B cell (primary cell): Measurements from ENCODE around the gene CD34. TPM values are rescaled to one million over a fixed set of nuclear protein-coding genes. Genes with fewer than 3 reads are reported as not detected.

Source experiments
- ATAC-seq: fragments of 200-7000 bp; cut with Tn5 transposase; one replicate; pipeline ENCODE4 v1.10.0; 2021; ENCODE audit warnings: low read depth, mild to moderate bottlenecking, moderate number of reproducible peaks, moderate library complexity
- CTCF ChIA-PET: fragments of 350-600 bp; sonication (Branson Sonifier 250); formaldehyde crosslinking; loops from one replicate; lab custom pipeline; 2021; ENCODE audit warnings: antibody characterized with exemption, inconsistent platforms; lab: Charles Lee
- POLR2A ChIA-PET: fragments of 350-600 bp; sonication (Branson Sonifier 250); formaldehyde crosslinking; loops from one replicate; lab custom pipeline; 2021; ENCODE audit warnings: antibody characterized with exemption; lab: Charles Lee
- DNase-seq: peaks from one replicate; pipeline ENCODE4 v3.0.0; 2013
- H2AFZ ChIP-seq: 2 replicates; pipeline ENCODE4 v1.6.1; 2012; ENCODE audit warnings: mild to moderate bottlenecking, low read depth, low read length; ENCODE audit not compliant: insufficient read depth, poor library complexity, severe bottlenecking
- H3K27ac ChIP-seq, 2 donors: 1 replicate in 1 of 2; 2 replicates in 1 of 2; pipeline ENCODE4 v1.5.1; 2012 to 2013; ENCODE audit warnings: low read length in 2 of 2, mild to moderate bottlenecking in 2 of 2, moderate library complexity in 1 of 2
- H3K27me3 ChIP-seq, 4 experiments: fragments of 200-600 bp in 1 of 4; sonication (generic) in 1 of 4; replicated peaks in 1 of 4; 1 replicate in 2 of 4; 2 replicates in 2 of 4; pipeline versions ENCODE4 v1.6.1 to v1.7.0; 2013 to 2016; ENCODE audit warnings: low read length in 3 of 4, mild to moderate bottlenecking in 2 of 4, mixed read lengths in 1 of 4, moderate library complexity in 1 of 4; ENCODE audit not compliant: insufficient read depth in 4 of 4, control insufficient read depth in 3 of 4; ENCODE audit errors: control extremely low read depth in 1 of 4
- H3K36me3 ChIP-seq, 2 experiments: replicated peaks in 1 of 2; 1 replicate in 1 of 2; 2 replicates in 1 of 2; pipeline versions ENCODE4 v1.6.1 to v1.7.1; 2013; ENCODE audit warnings: low read length in 1 of 2; ENCODE audit not compliant: insufficient read depth in 2 of 2, control insufficient read depth in 1 of 2; ENCODE audit errors: control extremely low read depth in 1 of 2, extremely low read depth in 1 of 2
- H3K4me1 ChIP-seq, 2 donors: fragments of 200-600 bp in 1 of 2; sonication (generic) in 1 of 2; 1 replicate in 1 of 2; 2 replicates in 1 of 2; pipeline versions ENCODE4 v1.5.1 to v1.6.1; 2013 to 2017; ENCODE audit warnings: low read length in 2 of 2; ENCODE audit not compliant: control insufficient read depth in 2 of 2, insufficient read depth in 2 of 2
- H3K4me2 ChIP-seq: replicated peaks from 2 replicates; pipeline ENCODE3; 2012; ENCODE audit warnings: mild to moderate bottlenecking, low read depth, low read length; ENCODE audit not compliant: poor library complexity, severe bottlenecking
- H3K4me3 ChIP-seq, 5 experiments: fragments of 200-600 bp in 1 of 5; sonication (generic) in 1 of 5; 1 replicate in 3 of 5; 2 replicates in 2 of 5; pipeline versions ENCODE4 v1.5.1 to v1.7.0; 2011 to 2016; ENCODE audit warnings: low read length in 4 of 5, mild to moderate bottlenecking in 4 of 5, low read depth in 2 of 5, control low read depth in 1 of 5, moderate library complexity in 1 of 5; ENCODE audit not compliant: insufficient read depth in 1 of 5; ENCODE audit errors: control extremely low read depth in 1 of 5, extremely low read depth in 1 of 5
- H3K79me2 ChIP-seq: fragments of 200-600 bp; sonication (generic); one replicate; pipeline ENCODE4 v1.6.0; 2016; ENCODE audit warnings: low read length; ENCODE audit not compliant: control insufficient read depth, insufficient read depth
- H3K9ac ChIP-seq: fragments of 200-600 bp; sonication (generic); 2 replicates; pipeline ENCODE4 v1.6.1; 2017; ENCODE audit warnings: mild to moderate bottlenecking, low read length, moderate library complexity
- H3K9me3 ChIP-seq, 3 donors: one replicate each; pipeline versions ENCODE4 v1.6.1 to v1.7.1; 2013; ENCODE audit warnings: low read length in 2 of 3; ENCODE audit not compliant: control insufficient read depth in 2 of 3, insufficient read depth in 1 of 3; ENCODE audit errors: control extremely low read depth in 1 of 3
- H4K20me1 ChIP-seq: 2 replicates; pipeline ENCODE4 v1.6.0; 2012; ENCODE audit warnings: mild to moderate bottlenecking, low read length; ENCODE audit not compliant: insufficient read depth, control insufficient read depth, poor library complexity, severe bottlenecking
- H3K27ac Mint-ChIP-seq: one replicate; pipeline ENCODE4 v1.8.0; 2021; ENCODE audit warnings: mixed read lengths
- H3K27me3 Mint-ChIP-seq: one replicate; pipeline ENCODE4 v1.8.0; 2021; ENCODE audit warnings: mixed read lengths
- H3K4me1 Mint-ChIP-seq: one replicate; pipeline ENCODE4 v1.8.0; 2021; ENCODE audit warnings: mixed read lengths
- H3K4me3 Mint-ChIP-seq: one replicate; pipeline ENCODE4 v1.8.0; 2021; ENCODE audit warnings: mixed read lengths
- H3K9me3 Mint-ChIP-seq: one replicate; pipeline ENCODE4 v1.8.0; 2022; ENCODE audit warnings: mixed read lengths; ENCODE audit not compliant: insufficient read depth
- CTCF ChIP-seq: fragments of 200-600 bp; IDR thresholded peaks from one replicate; pipeline ENCODE4 v1.8.0; 2022; ENCODE audit warnings: antibody characterized with exemption, mild to moderate bottlenecking
- EZH2 ChIP-seq: IDR thresholded peaks from 2 replicates; pipeline ENCODE4 v1.6.1; 2012; ENCODE audit warnings: borderline replicate concordance, low read depth, mild to moderate bottlenecking, moderate library complexity, low read length; ENCODE audit not compliant: insufficient read depth, poor library complexity, severe bottlenecking
- WGBS: methylation state at CpG from one replicate; pipeline ENCODE4 v1.1.5; 2013; ENCODE audit warnings: missing lambda C conversion rate; ENCODE audit not compliant: insufficient coverage; 5-methylcytosine and 5-hydroxymethylcytosine counted together
- intact Hi-C: fragments of 100-400 bp; cut with micrococcal nuclease; formaldehyde crosslinking; loops from one replicate; pipeline ENCODE4 v1.10.0; 2022
- polyA plus RNA-seq: library from polyadenylated mRNA; depleted of rRNA; stranded (reverse); fragments of >200 nt; gene quantifications from 2 replicates; pipeline ENCODE4 v1.2.3, GENCODE V29; 2012
- total RNA-seq, 2 donors: library from RNA; stranded (reverse); fragments of 120-200 nt in 1 of 2; gene quantifications; 1 replicate in 1 of 2; 2 replicates in 1 of 2; pipeline versions ENCODE4 v1.2.3 to v1.2.4, GENCODE V29; 2013 to 2022

The CD34 gene
- total and polyA plus RNA-seq, 2 donors (not counting 1 experiment from before 2014, with no cell fraction given), result not detected

- intact Hi-C loops, result no loop called here
- H3K36me3 ChIP-seq, result no peaks in the 10 kb centered on the region
- Mint-ChIP-seq H3K27me3 (peaks cover 15% of the 10 kb centered on the region), H3K9me3 (no peaks in the 10 kb centered on the region), H3K27ac (no peak overlapping the region), H3K4me3 (no peak overlapping the region), H3K4me1 (peaks cover 24% of the 10 kb centered on the region)
- no peak overlapping the region for H2AFZ ChIP-seq
- no peaks in the 10 kb centered on the region for H3K9me3 ChIP-seq
- 93% methylated on average over 3 of the region's 6 CpGs for WGBS
- ATAC-seq, result no peak
- peaks cover 13% of the 10 kb centered on the region in 2 donors for H3K4me1 ChIP-seq
- H3K4me3 ChIP-seq, result no peak overlapping the region
- no peak overlapping the region for H3K9ac ChIP-seq
- peaks cover 0 to 3% (median 0%) of the 10 kb centered on the region in 4 experiments for H3K27me3 ChIP-seq
- TF ChIP-seq EZH2 (no peak), CTCF (no peak)
- H3K4me2 ChIP-seq, result peak overlapping the region; percentile 10
- no peak overlapping the region for H3K27ac ChIP-seq
- DNase-seq, result no peak
- CTCF ChIA-PET, result no interaction called here
- POLR2A ChIA-PET, result no interaction called here
- no peaks in the 10 kb centered on the region for H3K79me2 ChIP-seq
- H4K20me1 ChIP-seq, result no peaks in the 10 kb centered on the region
Observed at GRCh38 chr1:207891148-207891547, 19.8 kb downstream of the CD34 start.

GRCh38 chr1:207890136-207890738 is 20.7 kb downstream of the CD34 start:
- ChIA-PET POLR2A (no interaction called here), CTCF (no interaction called here)
- Mint-ChIP-seq H3K4me1 (peaks cover 27% of the 10 kb centered on the region), H3K4me3 (no peak overlapping the region), H3K27ac (no peak overlapping the region), H3K9me3 (no peaks in the 10 kb centered on the region), H3K27me3 (peaks cover 15% of the 10 kb centered on the region)
- H3K79me2 ChIP-seq, result no peaks in the 10 kb centered on the region
- no peak for TF ChIP-seq CTCF
- TF ChIP-seq EZH2, result no peak
- intact Hi-C loops, result no loop called here
- peaks cover 0 to 3% (median 0%) of the 10 kb centered on the region in 4 experiments for H3K27me3 ChIP-seq
- H4K20me1 ChIP-seq, result no peaks in the 10 kb centered on the region
- peaks cover 13 to 15% of the 10 kb centered on the region in 2 donors for H3K4me1 ChIP-seq
- WGBS, result 6% methylated on average over 3 of the region's 4 CpGs
- H3K4me3 ChIP-seq, result no peak overlapping the region
- H2AFZ ChIP-seq, result no peak overlapping the region
- ATAC-seq (no peak), DNase-seq (no peak)
- H3K4me2 ChIP-seq, result peak overlapping the region; percentile 10
- H3K9me3 ChIP-seq, result no peaks in the 10 kb centered on the region
- H3K36me3 ChIP-seq, result no peaks in the 10 kb centered on the region
- H3K9ac ChIP-seq, result no peak overlapping the region
- no peak overlapping the region for H3K27ac ChIP-seq
